Activated CD8-positive, alpha-beta T cell treated with anti-CD3 and anti-CD28 coated beads, Interleukin-2, amount 10 ng/mL, durations not matched to agents 7 days and 5 days (primary cell): ENCODE data around the gene SBK2. TPM values are rescaled to one million over a fixed set of nuclear protein-coding genes. Genes with fewer than 3 reads are reported as not detected.

Source experiments
- ATAC-seq: fragments of 150-1000 bp; cut with Tn5 transposase; one replicate; pipeline ENCODE4 v1.10.0; 2021; ENCODE audit warnings: moderate library complexity
- CTCF ChIA-PET: fragments of 350-600 bp; sonication (Branson Sonifier 250); formaldehyde crosslinking; loops from one replicate; lab custom pipeline; 2021; ENCODE audit warnings: antibody characterized with exemption; lab: Charles Lee
- POLR2A ChIA-PET: fragments of 350-600 bp; sonication (Branson Sonifier 250); formaldehyde crosslinking; loops from one replicate; lab custom pipeline; 2021; ENCODE audit warnings: antibody characterized with exemption; lab: Charles Lee
- DNase-seq: peaks from one replicate; pipeline ENCODE4 v3.0.0-alpha.2; 2020
- H3K27ac Mint-ChIP-seq: one replicate; pipeline ENCODE4 v1.8.0; 2021; ENCODE audit warnings: mild to moderate bottlenecking, mixed read lengths
- H3K27me3 Mint-ChIP-seq: one replicate; pipeline ENCODE4 v1.8.0; 2021; ENCODE audit warnings: low read depth, mixed read lengths
- H3K36me3 Mint-ChIP-seq: one replicate; pipeline ENCODE4 v1.8.0; 2021; ENCODE audit warnings: low read depth, mixed read lengths
- H3K4me1 Mint-ChIP-seq: one replicate; pipeline ENCODE4 v1.8.0; 2021; ENCODE audit warnings: low read depth, mixed read lengths
- H3K4me3 Mint-ChIP-seq: one replicate; pipeline ENCODE4 v1.8.0; 2021; ENCODE audit warnings: mild to moderate bottlenecking, mixed read lengths
- H3K9me3 Mint-ChIP-seq: one replicate; pipeline ENCODE4 v1.8.0; 2022; ENCODE audit warnings: mixed read lengths; ENCODE audit not compliant: insufficient read depth
- total RNA-seq, 2 experiments: library from RNA; stranded (reverse); gene quantifications; one replicate each; pipeline ENCODE4 v1.2.3, GENCODE V29; 2021

SBK2 gene
- total RNA-seq, 2 experiments from 2014 or later: not detected

DNA sequence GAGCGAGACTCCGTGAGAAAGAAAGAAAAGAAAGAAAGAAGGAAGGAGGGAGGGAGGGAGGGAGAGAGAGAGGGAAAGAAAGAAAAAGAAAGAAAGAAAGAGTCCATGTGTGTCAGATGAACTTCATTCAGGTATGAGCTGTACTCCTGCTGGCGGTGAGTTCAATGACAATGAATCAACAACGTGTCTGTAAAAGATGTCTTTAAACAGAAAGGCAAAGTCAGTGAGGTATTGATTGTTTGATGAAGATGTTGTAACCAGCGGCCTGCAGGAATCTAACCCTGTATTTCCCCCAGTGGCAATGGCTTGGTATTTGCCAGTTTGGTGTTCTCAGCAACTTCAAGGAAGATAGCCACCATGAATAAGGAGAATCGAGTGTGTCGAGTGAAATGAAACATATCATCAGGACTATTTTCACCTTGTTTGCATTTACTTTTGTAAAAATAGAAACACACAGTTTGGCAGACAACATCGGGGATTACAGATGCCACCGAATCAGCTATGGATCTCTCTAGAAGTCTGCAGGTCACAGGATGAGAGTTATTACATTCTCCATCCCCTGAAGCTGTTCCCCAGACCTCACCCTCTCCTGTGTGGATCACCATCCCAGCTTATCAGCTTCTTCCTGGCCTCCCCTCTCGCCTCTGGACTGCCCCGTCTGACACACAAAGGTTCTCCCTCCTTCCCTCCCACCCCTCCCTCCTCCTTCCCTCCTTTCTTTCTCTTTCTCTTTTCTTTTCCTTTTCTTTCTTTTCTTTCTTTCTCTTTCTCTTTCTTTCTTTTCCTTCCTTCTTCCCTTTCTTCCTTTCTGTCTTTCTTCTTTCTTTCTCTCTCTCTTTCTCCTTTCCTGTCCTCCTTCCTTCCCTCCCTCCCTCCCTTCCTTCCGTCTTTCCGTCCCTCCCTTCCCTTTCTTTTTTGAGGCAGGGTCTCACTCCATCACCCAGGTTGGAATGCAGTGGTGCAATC is 16.6 kb upstream of the SBK2 start:
- Mint-ChIP-seq H3K9me3 (no peaks in the 10 kb centered on the region), H3K27me3 (no peaks in the 10 kb centered on the region), H3K4me3 (no peak overlapping the region), H3K36me3 (no peaks in the 10 kb centered on the region), H3K4me1 (no peaks in the 10 kb centered on the region), H3K27ac (no peak overlapping the region)
- no peak for ATAC-seq
- DNase-seq: no peak
- ChIA-PET POLR2A (no interaction called here), CTCF (no interaction called here)

DNA sequence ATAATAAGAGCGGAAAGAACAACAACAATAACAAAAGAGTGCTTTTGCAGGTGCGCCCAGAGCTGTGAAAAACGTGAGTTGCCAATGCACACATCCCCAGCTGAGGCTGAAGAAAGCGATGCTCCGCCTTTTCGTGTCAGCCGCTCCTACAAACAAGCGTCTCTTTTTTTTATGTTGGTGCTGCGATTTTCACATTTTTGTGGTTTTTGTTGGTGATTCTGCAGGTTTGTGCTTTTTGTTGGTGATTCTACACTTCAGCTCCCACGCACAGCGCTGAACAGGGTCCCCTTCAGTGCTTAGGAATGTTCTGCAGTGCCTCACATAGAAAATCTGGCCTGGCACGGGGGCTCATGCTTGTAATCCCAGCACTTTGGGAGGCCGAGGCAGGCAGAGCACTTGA is 15.7 kb upstream of the SBK2 start:
- ChIA-PET CTCF (no interaction called here), POLR2A (no interaction called here)
- Mint-ChIP-seq H3K4me1 (no peaks in the 10 kb centered on the region), H3K9me3 (no peaks in the 10 kb centered on the region), H3K27ac (no peak overlapping the region), H3K27me3 (no peaks in the 10 kb centered on the region), H3K36me3 (no peaks in the 10 kb centered on the region), H3K4me3 (no peak overlapping the region)
- ATAC-seq: no peak
- DNase-seq: no peak

DNA sequence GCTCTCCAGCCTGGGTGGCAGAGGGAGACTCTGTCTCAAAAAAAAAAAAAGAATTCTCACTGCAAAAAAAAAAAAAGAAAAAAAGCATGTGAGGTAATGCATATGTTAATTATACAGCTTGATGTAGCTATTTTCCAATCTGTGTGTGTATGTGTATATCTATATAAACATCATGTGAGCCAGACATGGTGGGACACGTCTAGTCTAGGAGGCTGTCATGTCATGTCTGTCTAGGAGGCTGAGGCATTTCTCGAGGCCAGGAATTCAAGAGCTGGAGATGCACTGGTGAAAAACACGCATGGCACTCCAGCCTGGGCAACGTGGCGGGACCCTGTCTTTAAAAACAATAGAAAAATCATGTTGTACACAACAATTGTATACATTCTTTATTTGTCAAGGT is 15.3 kb upstream of the SBK2 start:
- no peaks in the 10 kb centered on the region for H3K9me3 Mint-ChIP-seq
- ChIA-PET CTCF (no interaction called here), POLR2A (no interaction called here)

DNA sequence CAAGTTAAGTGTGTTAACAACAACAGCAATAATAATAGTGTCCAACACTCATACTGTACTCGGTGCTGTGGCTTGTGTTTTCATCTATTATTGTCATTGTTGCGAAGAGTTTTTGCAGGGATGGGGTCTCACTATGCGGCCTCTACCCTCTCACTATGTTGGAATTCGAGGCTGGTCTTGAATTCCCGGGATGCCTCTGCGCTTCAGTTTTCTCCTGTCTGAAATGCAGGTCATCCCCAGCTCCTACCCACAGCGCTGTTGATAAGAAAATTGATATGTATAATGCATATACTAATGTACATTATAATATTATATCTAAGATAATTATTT is 13.4 kb upstream of the SBK2 start:
- Mint-ChIP-seq H3K4me1 (no peaks in the 10 kb centered on the region), H3K27me3 (peaks cover 3% of the 10 kb centered on the region), H3K27ac (no peak overlapping the region), H3K36me3 (no peaks in the 10 kb centered on the region), H3K4me3 (no peak overlapping the region), H3K9me3 (no peaks in the 10 kb centered on the region)
- ChIA-PET POLR2A (no interaction called here), CTCF (no interaction called here)
- ATAC-seq: no peak
- no peak for DNase-seq

More for the DNA sequence above, 15.3 kb upstream of the SBK2 start:
- H3K27me3 Mint-ChIP-seq: peaks cover 2% of the 10 kb centered on the region
- ATAC-seq (no peak), DNase-seq (no peak)
- no peaks in the 10 kb centered on the region for H3K36me3 Mint-ChIP-seq
- no peaks in the 10 kb centered on the region for H3K4me1 Mint-ChIP-seq
- H3K27ac Mint-ChIP-seq: no peak overlapping the region
- H3K4me3 Mint-ChIP-seq: no peak overlapping the region

DNA sequence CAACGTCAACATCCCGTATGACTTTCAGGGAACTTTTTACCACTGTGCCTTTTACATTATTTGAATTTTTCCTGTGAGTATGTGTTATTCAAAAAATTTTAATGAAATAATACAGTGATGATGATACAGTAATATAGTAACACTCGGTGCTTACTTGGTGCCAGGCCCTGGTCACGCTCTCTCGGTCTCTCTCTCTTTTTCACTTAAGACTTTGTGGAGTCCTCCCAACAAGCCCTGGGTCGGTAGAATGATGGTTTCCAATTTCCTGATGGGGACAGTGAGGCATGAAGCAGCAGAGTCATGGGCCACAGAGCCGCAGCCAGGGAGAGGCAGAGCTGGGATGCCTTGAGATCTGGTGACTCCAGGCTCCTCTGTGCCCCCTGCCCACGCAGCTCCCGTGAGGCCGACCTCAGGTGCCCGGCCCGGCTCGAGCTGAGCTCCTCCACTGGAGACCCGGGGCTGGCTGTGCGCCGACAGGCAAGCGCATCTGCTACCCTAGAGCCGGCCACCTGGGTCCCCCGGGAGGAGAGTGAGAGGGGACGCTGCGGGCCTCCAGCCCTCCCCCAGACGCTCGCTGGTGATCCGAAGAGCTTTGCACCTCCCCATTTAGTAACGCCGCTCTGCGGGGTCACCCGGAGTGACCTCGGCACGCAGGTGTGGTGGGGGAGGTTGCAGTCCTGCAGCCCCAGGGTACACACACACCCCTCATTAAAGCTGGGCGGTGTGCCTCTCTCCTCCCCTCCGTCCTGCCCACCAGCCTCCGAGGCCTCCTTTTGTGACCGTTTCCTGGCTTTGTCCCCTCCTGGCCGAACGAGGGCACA is 12.8 kb upstream of the SBK2 start:
- Mint-ChIP-seq H3K9me3 (no peaks in the 10 kb centered on the region), H3K27me3 (peaks cover 3% of the 10 kb centered on the region), H3K36me3 (no peaks in the 10 kb centered on the region), H3K4me3 (no peak overlapping the region), H3K4me1 (no peaks in the 10 kb centered on the region), H3K27ac (no peak overlapping the region)
- DNase-seq (no peak), ATAC-seq (no peak)
- CTCF ChIA-PET: no interaction called here
- POLR2A ChIA-PET: no interaction called here

- H3K4me3 Mint-ChIP-seq: no peak overlapping the region
- CTCF ChIA-PET: no interaction called here
- H3K9me3 Mint-ChIP-seq: no peaks in the 10 kb centered on the region
- no peaks in the 10 kb centered on the region for H3K36me3 Mint-ChIP-seq
- POLR2A ChIA-PET: no interaction called here
- no peak overlapping the region for H3K27ac Mint-ChIP-seq
- H3K4me1 Mint-ChIP-seq: no peaks in the 10 kb centered on the region
- DNase-seq: no peak
- no peak for ATAC-seq
- H3K27me3 Mint-ChIP-seq: peaks cover 3% of the 10 kb centered on the region
Observed at GRCh38 chr19:55546822-55547614, 10.1 kb upstream of the SBK2 start.

DNA sequence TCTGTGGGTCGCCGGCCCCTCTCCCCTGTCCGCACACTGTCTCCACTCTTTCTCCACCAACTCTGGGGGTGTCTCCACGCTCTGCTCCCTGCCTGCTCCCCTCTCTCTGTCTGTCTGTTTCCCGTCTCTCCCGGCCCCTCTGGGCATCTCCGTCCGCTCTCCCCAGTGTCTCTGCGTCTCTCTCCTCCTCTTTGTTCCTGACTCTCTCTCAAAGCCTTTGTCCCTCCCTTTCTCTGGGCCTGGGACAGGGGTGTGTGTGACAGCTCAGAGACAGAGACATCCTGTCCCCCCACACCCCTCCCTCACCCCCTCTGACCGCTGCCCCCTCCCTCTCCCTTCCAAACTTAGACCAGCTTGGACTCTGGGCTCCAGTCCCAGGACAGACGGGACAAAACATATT is 9.1 kb upstream of the SBK2 start:
- Mint-ChIP-seq H3K27ac (no peak overlapping the region), H3K27me3 (peaks cover 3% of the 10 kb centered on the region), H3K4me3 (no peak overlapping the region), H3K36me3 (no peaks in the 10 kb centered on the region), H3K4me1 (no peaks in the 10 kb centered on the region), H3K9me3 (no peaks in the 10 kb centered on the region)
- ATAC-seq (no peak), DNase-seq (no peak)
- ChIA-PET POLR2A (no interaction called here), CTCF (no interaction called here)

- H3K27ac Mint-ChIP-seq: no peak within 1 kb of the TSS
- no peaks in the 10 kb centered on the region for H3K4me1 Mint-ChIP-seq
- POLR2A ChIA-PET: no interaction called here
Observed at GRCh38 chr19:55545443-55545842, 8.5 kb upstream of the SBK2 start, which contains the start of gene SBK3. SBK3 (minus strand) TSS chr19:55545543; CDS start chr19:55545543, 0 bp downstream.

DNA sequence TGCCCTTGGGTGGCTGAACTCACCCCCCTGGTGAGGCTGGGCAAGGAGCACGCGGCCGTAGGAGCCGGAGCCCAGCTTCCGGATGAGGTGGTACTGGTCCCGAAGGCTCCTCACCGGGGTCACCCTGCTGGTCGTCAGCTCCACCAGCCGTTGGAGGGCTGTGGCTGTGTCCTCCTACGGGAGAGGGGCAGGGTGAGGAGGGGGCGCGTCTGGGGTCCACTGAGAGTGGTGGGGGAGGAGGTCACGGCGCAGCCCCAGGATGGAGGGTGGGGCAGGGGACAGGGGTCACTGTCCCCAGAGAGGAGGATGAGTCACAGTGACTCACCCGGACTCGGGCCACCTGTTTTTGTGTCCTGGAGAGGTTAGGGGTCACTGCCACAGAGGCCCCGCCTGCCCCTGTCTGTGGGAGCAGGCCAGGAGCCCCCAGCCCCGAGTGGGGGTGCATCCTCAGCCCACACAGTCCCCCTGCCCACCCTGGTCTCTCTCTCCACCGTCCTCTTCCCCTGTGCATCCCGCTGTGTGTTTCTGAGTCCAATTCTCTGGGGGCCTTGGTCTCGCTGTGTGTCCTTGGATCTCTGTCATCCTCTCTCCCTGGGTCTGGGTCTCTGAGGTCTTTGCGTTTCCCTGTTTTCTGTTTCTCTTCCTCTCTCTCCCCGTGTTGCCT is 8.0 kb upstream of the SBK2 start:
- Mint-ChIP-seq H3K9me3 (no peaks in the 10 kb centered on the region), H3K4me1 (no peaks in the 10 kb centered on the region), H3K4me3 (no peak overlapping the region), H3K36me3 (no peaks in the 10 kb centered on the region), H3K27me3 (peaks cover 3% of the 10 kb centered on the region), H3K27ac (no peak overlapping the region)
- ChIA-PET CTCF (no interaction called here), POLR2A (no interaction called here)
- DNase-seq (no peak), ATAC-seq (no peak)

More at GRCh38 chr19:55545443-55545842, 8.5 kb upstream of the SBK2 start, which contains the start of gene SBK3:
- no peak for ATAC-seq
- CTCF ChIA-PET: no interaction called here
- Mint-ChIP-seq H3K9me3 (no peaks in the 10 kb centered on the region), H3K27me3 (peaks cover 3% of the 10 kb centered on the region), H3K36me3 (no peaks in the 10 kb centered on the region), H3K4me3 (no peak within 1 kb of the TSS)
- DNase-seq: no peak

DNA sequence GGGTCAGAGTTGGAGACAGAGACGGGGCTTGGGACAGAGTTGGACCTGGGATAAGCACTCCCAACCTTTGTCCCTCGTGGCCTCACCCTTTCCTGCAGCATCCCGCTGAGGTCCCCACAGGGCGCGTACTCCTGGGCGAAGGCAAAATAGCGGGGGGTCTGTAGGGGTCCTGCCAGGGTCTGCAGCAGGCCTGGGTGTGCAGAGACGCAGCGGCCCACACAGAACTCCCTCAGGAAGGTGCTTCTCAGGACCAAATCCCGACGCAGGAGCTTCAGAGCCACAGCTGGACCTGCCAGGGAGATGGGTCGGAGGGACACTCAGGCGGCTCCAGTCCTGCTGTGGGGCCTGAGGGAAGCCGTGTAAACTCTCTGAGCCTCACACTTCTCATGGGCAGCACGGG is 7.1 kb upstream of the SBK2 start:
- Mint-ChIP-seq H3K27ac (no peak overlapping the region), H3K27me3 (peaks cover 3% of the 10 kb centered on the region), H3K36me3 (no peaks in the 10 kb centered on the region), H3K4me3 (no peak overlapping the region), H3K9me3 (no peaks in the 10 kb centered on the region), H3K4me1 (no peaks in the 10 kb centered on the region)
- ATAC-seq (no peak), DNase-seq (no peak)
- ChIA-PET CTCF (no interaction called here), POLR2A (no interaction called here)

DNA sequence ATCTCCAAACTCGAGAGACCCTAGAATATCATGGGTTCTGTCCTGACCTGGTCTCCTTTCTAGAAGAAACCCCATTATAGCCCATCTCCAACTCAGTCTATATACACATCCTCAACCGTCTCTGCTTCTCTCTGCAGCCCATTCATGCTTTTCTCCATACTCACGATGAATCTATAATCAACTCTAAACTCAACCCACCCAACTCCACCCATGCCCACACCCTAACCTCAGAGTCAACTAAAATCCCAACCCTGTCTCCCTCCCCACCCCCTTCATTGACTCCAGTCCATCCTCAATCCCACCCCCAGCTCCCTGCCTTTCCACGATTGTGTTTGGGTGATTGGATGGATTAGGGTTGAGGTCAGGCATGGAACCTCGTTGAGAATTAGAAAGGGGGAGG is 6.6 kb upstream of the SBK2 start:
- H3K27ac Mint-ChIP-seq: no peak overlapping the region

More for the DNA sequence above, 6.6 kb upstream of the SBK2 start:
- no peak overlapping the region for H3K4me3 Mint-ChIP-seq
- POLR2A ChIA-PET: no interaction called here
- H3K36me3 Mint-ChIP-seq: no peaks in the 10 kb centered on the region
- DNase-seq (no peak), ATAC-seq (no peak)
- H3K4me1 Mint-ChIP-seq: no peaks in the 10 kb centered on the region
- H3K27me3 Mint-ChIP-seq: peaks cover 3% of the 10 kb centered on the region
- H3K9me3 Mint-ChIP-seq: no peaks in the 10 kb centered on the region
- CTCF ChIA-PET: no interaction called here
